K562 (cell line): ENCODE measurements around the gene ABHD12. TPM values are rescaled to one million over a fixed set of nuclear protein-coding genes. Genes with fewer than 3 reads are reported as not detected.

Experiments
- ATAC-seq: fragments of 200-7000 bp; cut with Tn5 transposase; 3 replicates; pipeline ENCODE4 v1.9.1; 2020; ENCODE audit warnings: moderate library complexity
- BruUV-seq: library from RNA; stranded (reverse); fragments of 400-500 nt; replicated peaks from 2 replicates; lab custom pipeline; 2021; lab: Mats Ljungman, UMichigan
- CTCF ChIA-PET: fragments of 300-600 bp; formaldehyde crosslinking; extraction: SDS; loops from one replicate; lab custom pipeline; 2021; ENCODE audit warnings: low intra/inter-chr PET ratio; lab: Yijun Ruan, JAX
- POLR2A ChIA-PET: fragments of 300-600, 350-650 bp; sonication (Branson Sonifier 250); formaldehyde crosslinking; extraction: SDS; loops from one replicate; lab custom pipeline; 2021; ENCODE audit warnings: antibody characterized with exemption, inconsistent platforms; lab: Yijun Ruan, JAX
- DNase-seq, 4 experiments: peaks; one replicate each; pipeline versions ENCODE4 v3.0.0 to v3.0.0-alpha.2; 2011 to 2018; ENCODE audit warnings: low spot score in 3 of 4, mixed read lengths in 3 of 4; ENCODE audit errors: extremely low read depth in 1 of 4
- FAIRE-seq: peaks from 2 replicates; lab custom pipeline; 2011; peaks lifted over from hg19 to GRCh38; lab: Jason Lieb, UNC
- H2AFZ ChIP-seq: 2 replicates; pipeline ENCODE4 v1.6.0; 2011; ENCODE audit warnings: low read depth, low read length, control low read depth, inconsistent platforms
- H3K27ac ChIP-seq: fragments of 200-600 bp; 3 replicates; pipeline ENCODE4 v1.8.0; 2011; ENCODE audit warnings: low read depth, mild to moderate bottlenecking, control low read depth, inconsistent platforms, low read length, moderate library complexity, mixed read lengths; ENCODE audit errors: extremely low read depth
- H3K27me3 ChIP-seq, 2 experiments: fragments of 300-600 bp in 1 of 2; 2 replicates in 1 of 2; 3 replicates in 1 of 2; pipeline versions ENCODE4 v1.6.0 to v1.8.0; 2011; ENCODE audit warnings: inconsistent platforms in 2 of 2, low read length in 2 of 2, mild to moderate bottlenecking in 1 of 2, mixed read lengths in 1 of 2, moderate library complexity in 1 of 2; ENCODE audit not compliant: control insufficient read depth in 2 of 2, insufficient read depth in 2 of 2
- H3K36me3 ChIP-seq: fragments of 300-600 bp; 3 replicates; pipeline ENCODE4 v1.8.0; 2011; ENCODE audit warnings: mild to moderate bottlenecking, low read length, inconsistent platforms; ENCODE audit not compliant: control insufficient read depth, insufficient read depth
- H3K4me1 ChIP-seq, 2 experiments: fragments of 200-600 bp in 1 of 2; replicated peaks in 1 of 2; 2 replicates in 1 of 2; 3 replicates in 1 of 2; pipeline versions ENCODE4 v1.5.1 to v1.8.0; 2011; ENCODE audit warnings: inconsistent platforms in 2 of 2, low read length in 2 of 2, mild to moderate bottlenecking in 1 of 2, mixed read lengths in 1 of 2, moderate library complexity in 1 of 2; ENCODE audit not compliant: control insufficient read depth in 2 of 2, insufficient read depth in 2 of 2
- H3K4me2 ChIP-seq: 2 replicates; pipeline ENCODE4 v1.6.1; 2011; ENCODE audit warnings: low read length, control low read depth, inconsistent platforms, mixed read lengths; ENCODE audit not compliant: insufficient read depth
- H3K4me3 ChIP-seq: fragments of 200-600 bp; sonication (generic), shearing (Covaris generic); 2 replicates; pipeline ENCODE4 v1.5.1; 2016; ENCODE audit warnings: control low read depth, inconsistent platforms
- H3K79me2 ChIP-seq: fragments of 200-600 bp; 3 replicates; pipeline ENCODE4 v1.8.0; 2011; ENCODE audit warnings: low read length, inconsistent platforms; ENCODE audit not compliant: control insufficient read depth, insufficient read depth
- H3K9ac ChIP-seq, 2 experiments: 2 replicates each; pipeline versions ENCODE4 v1.6.0 to v1.6.1; 2011; ENCODE audit warnings: low read depth in 2 of 2, low read length in 2 of 2, control low read depth in 1 of 2, inconsistent platforms in 1 of 2, mild to moderate bottlenecking in 1 of 2, mixed read lengths in 1 of 2; ENCODE audit not compliant: insufficient read depth in 1 of 2
- H3K9me1 ChIP-seq: one replicate; pipeline ENCODE4 v1.6.0; 2011; ENCODE audit warnings: inconsistent platforms, mild to moderate bottlenecking, low read length, moderate library complexity; ENCODE audit not compliant: control insufficient read depth, insufficient read depth
- H3K9me3 ChIP-seq: replicated peaks from 2 replicates; pipeline ENCODE4 v1.5.1; 2011; ENCODE audit warnings: low read depth, low read length, inconsistent platforms; ENCODE audit not compliant: control insufficient read depth, insufficient read depth
- H4K20me1 ChIP-seq: replicated peaks from 2 replicates; pipeline ENCODE4 v1.6.1; 2011; ENCODE audit warnings: low read length, inconsistent platforms, mixed read lengths; ENCODE audit not compliant: control insufficient read depth, insufficient read depth
- EGR1 ChIP-seq: fragments of 450-650 bp; conservative IDR thresholded peaks from 2 replicates; pipeline ENCODE4 v1.6.1; 2017; ENCODE audit warnings: mild to moderate bottlenecking
- GABPA ChIP-seq: fragments of 200-800 bp; sonication (Bioruptor generic); conservative IDR thresholded peaks from 2 replicates; pipeline ENCODE4 v1.6.1; 2016; ENCODE audit warnings: low read depth, missing genetic modification characterization, missing compliant biosample characterization
- HDGF ChIP-seq: fragments of 450-650 bp; IDR thresholded peaks from 2 replicates; pipeline ENCODE4 v1.6.1; 2016
- IRF2 ChIP-seq: sonication (generic); formaldehyde crosslinking; IDR thresholded peaks from 2 replicates; pipeline ENCODE4 v1.8.1; 2022; ENCODE audit warnings: mild to moderate bottlenecking, missing genetic modification reagents
- KAT2B ChIP-seq: IDR thresholded peaks from one replicate; pipeline ENCODE4 v1.6.1; 2012; ENCODE audit warnings: low read depth, mild to moderate bottlenecking, control low read depth, inconsistent platforms, low read length, moderate library complexity
- NCOR1 ChIP-seq: fragments of 450-650 bp; IDR thresholded peaks from 2 replicates; pipeline ENCODE4 v1.6.1; 2016; ENCODE audit warnings: mild to moderate bottlenecking, moderate library complexity
- NR0B1 ChIP-seq: fragments of 450-650 bp; IDR thresholded peaks from one replicate; pipeline ENCODE4 v1.6.1; 2018; ENCODE audit warnings: mild to moderate bottlenecking, moderate library complexity; ENCODE audit not compliant: partially characterized antibody
- PCBP2 ChIP-seq: fragments of 200-400 bp; formaldehyde crosslinking; IDR thresholded peaks from 2 replicates; pipeline ENCODE4 v1.6.1; 2018; ENCODE audit warnings: low read length, low read depth, mild to moderate bottlenecking, moderate library complexity; ENCODE audit not compliant: poor library complexity, severe bottlenecking
- TGIF2 ChIP-seq: sonication (generic); formaldehyde crosslinking; IDR thresholded peaks from 2 replicates; pipeline ENCODE4 v1.8.1; 2022; ENCODE audit warnings: mild to moderate bottlenecking, missing genetic modification reagents, moderate library complexity
- ZBTB49 ChIP-seq: sonication (generic); formaldehyde crosslinking; IDR thresholded peaks from 2 replicates; pipeline ENCODE4 v1.8.0; 2022; ENCODE audit warnings: missing genetic modification reagents, mild to moderate bottlenecking, borderline replicate concordance
- ZFPM2 ChIP-seq: fragments of 250-450 bp; sonication (Bioruptor Pico); IDR thresholded peaks from 2 replicates; pipeline ENCODE4 v1.5.1; 2022; ENCODE audit warnings: mild to moderate bottlenecking
- ZNF134 ChIP-seq: fragments of 250-450 bp; sonication (Bioruptor Pico); conservative IDR thresholded peaks from 2 replicates; pipeline ENCODE4 v1.4.0; 2020
- ZNF263 ChIP-seq: sonication (generic); formaldehyde crosslinking; IDR thresholded peaks from 2 replicates; pipeline ENCODE4 v1.8.0; 2022; ENCODE audit warnings: mild to moderate bottlenecking, missing genetic modification reagents, borderline replicate concordance
- WGBS: fragments of 100-300 bp; shearing (Covaris generic); methylation state at CpG from one replicate; pipeline ENCODE4 v1.1.6; 2016; ENCODE audit warnings: low coverage, mixed read lengths; ENCODE audit not compliant: insufficient coverage; ENCODE audit errors: missing lambda C conversion rate; 5-methylcytosine and 5-hydroxymethylcytosine counted together
- in situ Hi-C: fragments of 300-500 bp; cut with MboI; formaldehyde crosslinking; loops from 4 replicates; pipeline ENCODE4 v1.15.0; 2018; ENCODE audit warnings: inconsistent platforms, mixed read lengths
- intact Hi-C: fragments of 100-400 bp; cut with micrococcal nuclease; formaldehyde crosslinking; loops from 2 replicates; pipeline ENCODE4 v1.14.2; 2022
- polyA plus RNA-seq, 8 experiments: library from polyadenylated mRNA; depleted of rRNA in 4 of 8; stranded (reverse) in 5 of 8; unstranded in 3 of 8; fragments of >200 nt; fragmentation: Nextera tagmentation in 2 of 8; fragmentation: Illumina TruSeq in 1 of 8; extraction: Ambion mirVana in 2 of 8; extraction: Trizol in 1 of 8; gene quantifications; 2 replicates each; pipeline versions ENCODE4 v1.2.1 to v1.2.3, GENCODE V29; 2011 to 2014; ENCODE audit warnings: inconsistent platforms in 1 of 8, missing spikeins in 1 of 8
- total RNA-seq, 7 experiments: library from RNA; depleted of rRNA in 6 of 7; stranded (reverse); fragments of >200 nt in 6 of 7; fragmentation: Illumina TruSeq in 2 of 7; extraction: Trizol in 2 of 7; gene quantifications; 2 replicates each; pipeline versions ENCODE4 v1.2.1 to v1.2.3, GENCODE V29; 2011 to 2021; ENCODE audit warnings: low replicate concordance in 1 of 7
- TF ChIP-seq, protein P1 (sequence below): sonication (generic); formaldehyde crosslinking; IDR thresholded peaks from 2 replicates; pipeline ENCODE4 v1.8.0; 2022; ENCODE audit warnings: mild to moderate bottlenecking, missing genetic modification reagents

ABHD12 gene
- total and polyA plus RNA-seq, 9 of the 15 experiments (the other 6 are each of a cell fraction or from before 2014, with no cell fraction given), result 0.65 to 15.6 (median 9.1) TPM

- ChIA-PET CTCF (no interaction called here), POLR2A (no interaction called here)
- H4K20me1 ChIP-seq, result no peaks in the 10 kb centered on the region
- no peaks in the 10 kb centered on the region for H3K9me3 ChIP-seq
- no peak overlapping the region; a peak in 1 of 4 replicates for H3K9ac ChIP-seq
- no peak overlapping the region for H3K4me3 ChIP-seq
- BruUV-seq, result no TSS peak
- no peak overlapping the region for H3K4me2 ChIP-seq
- ATAC-seq (no peak), DNase-seq (no peak), FAIRE-seq (no peak)
- intact Hi-C loops, result no loop called here
- H2AFZ ChIP-seq, result no peak overlapping the region
- no peak overlapping the region for H3K27ac ChIP-seq
- H3K79me2 ChIP-seq, result no peaks in the 10 kb centered on the region
- no peaks in the 10 kb centered on the region for H3K27me3 ChIP-seq
- in situ Hi-C loops, result no loop called here
- H3K4me1 ChIP-seq, result peaks cover 5 to 7% of the 10 kb centered on the region in 2 experiments; a peak in 3 of 5 replicates
- no peaks in the 10 kb centered on the region for H3K9me1 ChIP-seq
- 89% methylated on average over 5 of the region's 6 CpGs for WGBS
- H3K36me3 ChIP-seq, result peaks cover 12% of the 10 kb centered on the region; the same call in 2 of the 3 replicates
- TF ChIP-seq GABPA (tag) (no peak), IRF2 (CRISPR knock-in tag) (no peak), EGR1 (no peak), ZNF134 (CRISPR knock-in tag) (no peak), ZFPM2 (CRISPR knock-in tag) (no peak), ZNF263 (no peak), ZBTB49 (CRISPR knock-in tag) (no peak), NR0B1 (no peak), PCBP2 (no peak), KAT2B (no peak), HDGF (no peak), NCOR1 (no peak), TGIF2 (CRISPR knock-in tag) (no peak)
- TF ChIP-seq, protein P1, sequence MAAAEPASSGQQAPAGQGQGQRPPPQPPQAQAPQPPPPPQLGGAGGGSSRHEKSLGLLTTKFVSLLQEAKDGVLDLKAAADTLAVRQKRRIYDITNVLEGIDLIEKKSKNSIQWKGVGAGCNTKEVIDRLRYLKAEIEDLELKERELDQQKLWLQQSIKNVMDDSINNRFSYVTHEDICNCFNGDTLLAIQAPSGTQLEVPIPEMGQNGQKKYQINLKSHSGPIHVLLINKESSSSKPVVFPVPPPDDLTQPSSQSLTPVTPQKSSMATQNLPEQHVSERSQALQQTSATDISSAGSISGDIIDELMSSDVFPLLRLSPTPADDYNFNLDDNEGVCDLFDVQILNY (CRISPR knock-in tag), result no peak
- TF ChIP-seq, all 486 proteins: peak for 0
Measured at GRCh38 chr20:25302596-25302995, 88.0 kb downstream of the ABHD12 start.
